Heart left ventricle (tissue), 13 donors: ENCODE results near the gene KLHL36.

Experiments used
- POLR2A ChIP-seq, 2 donors: fragments of 450-650 bp; IDR thresholded peaks; one replicate each; pipeline ENCODE4 v1.6.1; 2017; ENCODE audit warnings: antibody characterized with exemption in 2 of 2, mild to moderate bottlenecking in 2 of 2, moderate library complexity in 2 of 2
- TF ChIP-seq, protein P1 (sequence below), 12 donors: fragments of 200-600 bp; sonication (generic) in 4 of 12; IDR thresholded peaks; one replicate each; pipeline versions ENCODE4 v1.5.0 to v1.8.0; 2018 to 2022; ENCODE audit warnings: antibody characterized with exemption in 12 of 12, mild to moderate bottlenecking in 5 of 12
- donor health status: ischemic (EF 13 %, LVEDD 7.1; RV severe dilation, severe dysfunction).
- donor health status: DM: no; HTN: yes; CAD: no.
- donor health status: DM: no; HTN: no; CAD: no.
- donor health status: ischemic (EF 25% LVEDD 6.9; RV normal size, moderate dysfunction).
- donor health status: ischemic (EF 25% LVEDD 5.7; RV mildly dilated, moderate dysfunction).
- donor health status: ischemic (EF 35%, LVEDD 5.7; RV mildly dilated, moderate dysfunction).
- donor health status: nonischemic (EF 11% LVEDD 7.7; RV severe dilation, severe dysfunction).
- donor health status: DM: yes; HTN: yes; CAD: no.
- donor health status: PGD.
- donor health status: ischemic (EF 29% LVEDD 5.4; RV normal size, mild dysfunction).
- donor health status: nonischemic (EF 23%, LVEDD 6.1; RV moderate dilation, normal function).

DNA sequence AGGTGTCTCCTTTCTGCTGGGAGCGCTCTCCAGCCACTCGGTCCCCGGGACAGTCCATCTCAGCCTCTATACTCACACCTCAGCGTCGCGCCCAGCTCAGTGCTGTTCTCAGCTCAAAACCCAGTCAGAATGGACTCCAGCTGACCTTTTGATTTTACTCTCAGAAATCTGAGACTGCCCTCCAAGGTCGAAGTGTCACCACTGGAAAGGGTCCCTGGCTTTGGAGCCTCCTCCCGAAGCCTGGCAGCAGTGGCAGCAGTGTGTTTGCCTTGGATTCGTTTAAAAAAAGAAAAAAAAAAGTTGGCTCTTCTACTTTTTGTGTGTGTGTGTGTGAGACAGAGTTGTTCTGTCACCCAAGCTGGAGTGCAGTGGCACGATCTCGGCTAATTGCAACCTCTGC lies 10.4 kb downstream of the KLHL36 start:
- TF ChIP-seq, protein P1, sequence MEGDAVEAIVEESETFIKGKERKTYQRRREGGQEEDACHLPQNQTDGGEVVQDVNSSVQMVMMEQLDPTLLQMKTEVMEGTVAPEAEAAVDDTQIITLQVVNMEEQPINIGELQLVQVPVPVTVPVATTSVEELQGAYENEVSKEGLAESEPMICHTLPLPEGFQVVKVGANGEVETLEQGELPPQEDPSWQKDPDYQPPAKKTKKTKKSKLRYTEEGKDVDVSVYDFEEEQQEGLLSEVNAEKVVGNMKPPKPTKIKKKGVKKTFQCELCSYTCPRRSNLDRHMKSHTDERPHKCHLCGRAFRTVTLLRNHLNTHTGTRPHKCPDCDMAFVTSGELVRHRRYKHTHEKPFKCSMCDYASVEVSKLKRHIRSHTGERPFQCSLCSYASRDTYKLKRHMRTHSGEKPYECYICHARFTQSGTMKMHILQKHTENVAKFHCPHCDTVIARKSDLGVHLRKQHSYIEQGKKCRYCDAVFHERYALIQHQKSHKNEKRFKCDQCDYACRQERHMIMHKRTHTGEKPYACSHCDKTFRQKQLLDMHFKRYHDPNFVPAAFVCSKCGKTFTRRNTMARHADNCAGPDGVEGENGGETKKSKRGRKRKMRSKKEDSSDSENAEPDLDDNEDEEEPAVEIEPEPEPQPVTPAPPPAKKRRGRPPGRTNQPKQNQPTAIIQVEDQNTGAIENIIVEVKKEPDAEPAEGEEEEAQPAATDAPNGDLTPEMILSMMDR (IDR thresholded peaks at IDR 0.05), result no peak
- no peak for TF ChIP-seq POLR2A (IDR thresholded peaks at IDR 0.05)
